ENCODE data around the gene COL4A2. TPM values are rescaled to one million over a fixed set of nuclear protein-coding genes. Genes with fewer than 3 reads are reported as not detected.

The COL4A2 gene
- total RNA-seq, 1 donor from 2014 or later = 180 TPM

GRCh38 chr13:110412132-110412914, 105.2 kb downstream of the COL4A2 start:
- Histone ChIP-seq H3K4me1 (peaks cover 74% of the 10 kb centered on the region), H3K9me3 (no peaks in the 10 kb centered on the region), H3K36me3 (no peaks in the 10 kb centered on the region), H3K27ac (peak overlapping the region; percentile 87), H3K4me3 (no peak overlapping the region), H3K27me3 (no peaks in the 10 kb centered on the region)
- DNase-seq (ENCODE audit: extremely low spot score in 2 of 2) = peak in 1 of 2 donors; percentile 99
- intact Hi-C loops (cut with DNase I) = loop anchor here (5.0 to 10.0 kb wide), 2 partner anchors 78 to 190 kb away; no protein-coding TSS in a partner anchor
- TF ChIP-seq POLR2AphosphoS5 (IDR thresholded peaks at IDR 0.05; ENCODE audit: insufficient read depth in 1 of 2, low read depth in 1 of 2) (peak; percentile 76 to 99), POLR2A (IDR thresholded peaks at IDR 0.05) (no peak), CTCF (IDR thresholded peaks at IDR 0.05) (peak; percentile 75 to 89 (median 82))

GRCh38 chr13:110413016-110413675, 106.1 kb downstream of the COL4A2 start:
- no peaks in the 10 kb centered on the region for H3K9me3 ChIP-seq
- H3K4me1 ChIP-seq = peaks cover 74% of the 10 kb centered on the region
- H3K4me3 ChIP-seq = no peak overlapping the region
- DNase-seq (ENCODE audit: extremely low spot score in 2 of 2) = no peak
- H3K36me3 ChIP-seq = no peaks in the 10 kb centered on the region
- intact Hi-C loops (cut with DNase I) = loop anchor here (5.0 to 10.0 kb wide), 2 partner anchors 78 to 191 kb away; no protein-coding TSS in a partner anchor
- H3K27me3 ChIP-seq = no peaks in the 10 kb centered on the region
- TF ChIP-seq POLR2AphosphoS5 (IDR thresholded peaks at IDR 0.05; ENCODE audit: insufficient read depth in 1 of 2, low read depth in 1 of 2) (no peak), POLR2A (IDR thresholded peaks at IDR 0.05) (no peak), CTCF (IDR thresholded peaks at IDR 0.05) (no peak)
- H3K27ac ChIP-seq = peak overlapping the region; percentile 80

- TF ChIP-seq POLR2AphosphoS5 (IDR thresholded peaks at IDR 0.05; ENCODE audit: insufficient read depth in 1 of 2, low read depth in 1 of 2) = no peak
- TF ChIP-seq POLR2A (IDR thresholded peaks at IDR 0.05) = no peak
- no peak for TF ChIP-seq CTCF (IDR thresholded peaks at IDR 0.05)
- H3K27ac ChIP-seq = peak overlapping the region; percentile 80
- no peaks in the 10 kb centered on the region for H3K36me3 ChIP-seq
- no peak for DNase-seq (ENCODE audit: extremely low spot score in 2 of 2)
- intact Hi-C loops (cut with DNase I) = loop anchor here (5.0 to 10.0 kb wide), 2 partner anchors 79 to 191 kb away; no protein-coding TSS in a partner anchor
- no peaks in the 10 kb centered on the region for H3K9me3 ChIP-seq
- H3K4me3 ChIP-seq = no peak overlapping the region
- no peaks in the 10 kb centered on the region for H3K27me3 ChIP-seq
- peaks cover 72% of the 10 kb centered on the region for H3K4me1 ChIP-seq
These were observed 106.6 kb downstream of the COL4A2 start for GRCh38 chr13:110413676-110414040.

- intact Hi-C loops (cut with DNase I) = loop anchor here (5.0 to 10.0 kb wide), 2 partner anchors 79 to 192 kb away; no protein-coding TSS in a partner anchor
- H3K4me3 ChIP-seq = no peak overlapping the region
- TF ChIP-seq POLR2A (IDR thresholded peaks at IDR 0.05) (no peak), POLR2AphosphoS5 (IDR thresholded peaks at IDR 0.05; ENCODE audit: insufficient read depth in 1 of 2, low read depth in 1 of 2) (no peak), CTCF (IDR thresholded peaks at IDR 0.05) (no peak)
- H3K27me3 ChIP-seq = no peaks in the 10 kb centered on the region
- peaks cover 67% of the 10 kb centered on the region for H3K4me1 ChIP-seq
- no peaks in the 10 kb centered on the region for H3K9me3 ChIP-seq
- H3K36me3 ChIP-seq = no peaks in the 10 kb centered on the region
- DNase-seq (ENCODE audit: extremely low spot score in 2 of 2) = no peak
- peak overlapping the region; percentile 80 for H3K27ac ChIP-seq
These were observed 107.2 kb downstream of the COL4A2 start for GRCh38 chr13:110414283-110414682.

Measured in vagina (tissue), 2 donors.